NCI-H82 (cell line): ENCODE results near the gene C5orf34.
"Not testable (repeated sequence)": the region's sequence is repeated elsewhere in the genome, so short reads cannot be mapped to it uniquely, and the experiment has no call there.

Source experiments
- DNase-seq: peaks from one replicate; lab custom pipeline; 2025; lab: John Stamatoyannopoulos, UW

Gene C5orf34

GRCh38 chr5:43514816-43515677, at the start of gene C5orf34:
Gene C5orf34 (minus strand): TSS chr5:43515148. CDS start chr5:43509339, 5,809 bp downstream.
- DNase-seq: peak; percentile 97

- no peak for DNase-seq
Observed at GRCh38 chr5:43564289-43564850, 49.4 kb upstream of the C5orf34 start.

GRCh38 chr5:43563321-43563720, 48.4 kb upstream of the C5orf34 start:
- no peak for DNase-seq

GRCh38 chr5:43561356-43561755, 46.4 kb upstream of the C5orf34 start:
- no peak for DNase-seq

GRCh38 chr5:43560128-43560527, 45.2 kb upstream of the C5orf34 start:
- no peak for DNase-seq

- peak; percentile 84 for DNase-seq
Observed at GRCh38 chr5:43556857-43557542, 42.1 kb upstream of the C5orf34 start, which contains the start of gene PAIP1. Gene PAIP1 (minus strand): TSS chr5:43557077. CDS start chr5:43556846, 231 bp downstream.

GRCh38 chr5:43556607-43556856, 41.6 kb upstream of the C5orf34 start:
- not testable (repeated sequence) for DNase-seq

- peak; percentile 53 for DNase-seq
Observed at GRCh38 chr5:43555895-43556606, 41.1 kb upstream of the C5orf34 start.

- DNase-seq: no peak
Observed at GRCh38 chr5:43554497-43554896, 39.5 kb upstream of the C5orf34 start.

- DNase-seq: peak; percentile 79
Observed at GRCh38 chr5:43553381-43553780, 38.4 kb upstream of the C5orf34 start.

GRCh38 chr5:43551731-43552130, 36.8 kb upstream of the C5orf34 start:
- DNase-seq: no peak

GRCh38 chr5:43549272-43549671, 34.3 kb upstream of the C5orf34 start:
- DNase-seq: not testable (repeated sequence)

- DNase-seq: no peak
Observed at GRCh38 chr5:43548358-43548757, 33.4 kb upstream of the C5orf34 start.

- no peak for DNase-seq
Observed at GRCh38 chr5:43547532-43547931, 32.6 kb upstream of the C5orf34 start.

GRCh38 chr5:43543434-43543833, 28.5 kb upstream of the C5orf34 start:
- DNase-seq: no peak

- DNase-seq: no peak
Observed at GRCh38 chr5:43540746-43541145, 25.8 kb upstream of the C5orf34 start.

- no peak for DNase-seq
Observed at GRCh38 chr5:43536972-43537371, 22.0 kb upstream of the C5orf34 start.

- DNase-seq: no peak
Observed at GRCh38 chr5:43533646-43534045, 18.7 kb upstream of the C5orf34 start.

GRCh38 chr5:43530648-43531047, 15.7 kb upstream of the C5orf34 start:
- no peak for DNase-seq

- DNase-seq: no peak
Observed at GRCh38 chr5:43523662-43524072, 8.7 kb upstream of the C5orf34 start.

GRCh38 chr5:43520615-43521014, 5.7 kb upstream of the C5orf34 start:
- no peak for DNase-seq

GRCh38 chr5:43515678-43516048, 715 bp upstream of the C5orf34 start:
- no peak for DNase-seq

GRCh38 chr5:43514471-43514815, 505 bp downstream of the C5orf34 start:
- peak; percentile 50 for DNase-seq
